Heart left ventricle (tissue), 16 donors: ENCODE data around the gene CFAP77. TPM values are rescaled to one million over a fixed set of nuclear protein-coding genes. Genes with fewer than 3 reads are reported as not detected.

Experiments used
- ATAC-seq, 4 donors: fragments of 200-7000 bp; cut with Tn5 transposase; one replicate each; pipeline ENCODE4 v1.9.1; 2020 to 2022; ENCODE audit warnings: moderate library complexity in 4 of 4, mild to moderate bottlenecking in 3 of 4, moderate number of reproducible peaks in 1 of 4
- DNase-seq, 5 donors: peaks; one replicate each; pipeline ENCODE4 v3.0.0-alpha.2; 2020
- H3K27ac ChIP-seq, 12 donors: fragments of 200-600 bp; sonication (generic) in 4 of 12; one replicate each; pipeline versions ENCODE4 v1.5.0 to v1.8.0; 2016 to 2022; ENCODE audit warnings: mild to moderate bottlenecking in 2 of 12
- H3K27me3 ChIP-seq, 9 donors: fragments of 200-600 bp; sonication (generic) in 2 of 9; one replicate each; pipeline versions ENCODE4 v1.5.1 to v1.8.0; 2016 to 2022; ENCODE audit warnings: mild to moderate bottlenecking in 3 of 9
- H3K36me3 ChIP-seq, 9 donors: fragments of 200-600 bp; sonication (generic) in 2 of 9; one replicate each; pipeline versions ENCODE4 v1.5.0 to v1.8.0; 2018 to 2022; ENCODE audit warnings: mild to moderate bottlenecking in 2 of 9
- H3K4me1 ChIP-seq, 12 donors: fragments of 200-600 bp; sonication (generic) in 4 of 12; one replicate each; pipeline versions ENCODE4 v1.5.0 to v1.8.0; 2016 to 2022; ENCODE audit warnings: mild to moderate bottlenecking in 3 of 12
- H3K4me3 ChIP-seq, 12 donors: fragments of 200-600 bp; sonication (generic) in 4 of 12; one replicate each; pipeline versions ENCODE4 v1.5.0 to v1.8.0; 2017 to 2022; ENCODE audit warnings: mild to moderate bottlenecking in 9 of 12, moderate library complexity in 4 of 12
- H3K9me3 ChIP-seq, 12 donors: fragments of 200-600 bp; sonication (generic) in 4 of 12; one replicate each; pipeline versions ENCODE4 v1.5.0 to v1.8.0; 2016 to 2022; ENCODE audit warnings: mild to moderate bottlenecking in 1 of 12
- CTCF ChIP-seq, 12 donors: fragments of 200-600 bp; sonication (generic) in 4 of 12; IDR thresholded peaks; one replicate each; pipeline versions ENCODE4 v1.5.0 to v1.8.0; 2018 to 2022; ENCODE audit warnings: antibody characterized with exemption in 12 of 12, mild to moderate bottlenecking in 5 of 12
- POLR2A ChIP-seq, 2 donors: fragments of 450-650 bp; IDR thresholded peaks; one replicate each; pipeline ENCODE4 v1.6.1; 2017; ENCODE audit warnings: antibody characterized with exemption in 2 of 2, mild to moderate bottlenecking in 2 of 2, moderate library complexity in 2 of 2
- WGBS, 4 donors: extraction: QIAGEN DNeasy Blood & Tissue Kit in 2 of 4; methylation state at CpG; one replicate each; pipeline versions ENCODE4 v1.1.5 to v1.1.7; 2013 to 2018; 5-methylcytosine and 5-hydroxymethylcytosine counted together
- intact Hi-C, 10 donors: fragments of 100-400 bp; cut with DNase I; formaldehyde crosslinking; loops; one replicate each; pipeline versions ENCODE4 v1.11.1 to v1.14.2; 2022
- polyA plus RNA-seq, 2 donors: library from polyadenylated mRNA; stranded (reverse); fragments of 200-250 nt; gene quantifications; one replicate each; pipeline ENCODE4 v1.2.3, GENCODE V29; 2013
- total RNA-seq, 9 donors: library from RNA; depleted of rRNA in 2 of 9; stranded (reverse); fragments of >200 nt in 2 of 9; fragmentation: NEBNext Ultra II Directional in 3 of 9; extraction: Animal tissue kit (Norgen Biotek cat#: 25700) in 3 of 9; gene quantifications; one replicate each; pipeline versions ENCODE4 v1.1.0 to v1.2.4, GENCODE V29; 2016 to 2023
- donor health status: ischemic (EF 13 %, LVEDD 7.1; RV severe dilation, severe dysfunction).
- donor health status: healthy with polysubstance abuse.
- donor health status: DM: no; HTN: yes; CAD: no.
- donor health status: DM: no; HTN: no; CAD: no.
- donor health status: ischemic (EF 25% LVEDD 6.9; RV normal size, moderate dysfunction).
- donor health status: ischemic (EF 25% LVEDD 5.7; RV mildly dilated, moderate dysfunction).
- donor health status: healthy.
- donor health status: DM: yes; HTN: yes; CAD: no.
- donor health status: ischemic (EF 35%, LVEDD 5.7; RV mildly dilated, moderate dysfunction).
- donor health status: nonischemic (EF 11% LVEDD 7.7; RV severe dilation, severe dysfunction).
- donor health status: DM: yes; HTN: yes; CAD: no.
- donor health status: PGD.
- donor health status: ischemic (EF 29% LVEDD 5.4; RV normal size, mild dysfunction).
- donor health status: nonischemic (EF 23%, LVEDD 6.1; RV moderate dilation, normal function).

CFAP77 gene
- total and polyA plus RNA-seq, 11 donors = 1.3 to 6.8 (median 2.2) TPM

- peaks cover 0 to 37% (median 8%) of the 10 kb centered on the region in 9 donors for H3K27me3 ChIP-seq
Measured at GRCh38 chr9:132504488-132504887, 94.5 kb downstream of the CFAP77 start.

GRCh38 chr9:132505991-132506655, 96.1 kb downstream of the CFAP77 start:
- Histone ChIP-seq H3K4me1 (peaks cover 0 to 4% (median 0%) of the 10 kb centered on the region in 12 donors), H3K4me3 (no peak overlapping the region), H3K9me3 (no peaks in the 10 kb centered on the region), H3K36me3 (no peaks in the 10 kb centered on the region), H3K27me3 (peaks cover 0 to 37% (median 8%) of the 10 kb centered on the region in 9 donors), H3K27ac (no peak overlapping the region)
- intact Hi-C loops = loop anchor here in 8 of 10 donors (1.0 to 10.0 kb wide), 9 partner anchors 66 to 469 kb away; partner anchors contain the start of genes CFAP77 (in 1 of the 8) and GFI1B (in 1 of the 8)
- 80 to 87% (median 82%) methylated on average over 10 to 17 of the region's 17 CpGs for WGBS, 4 donors
- TF ChIP-seq CTCF (IDR thresholded peaks at IDR 0.05) (no peak), POLR2A (IDR thresholded peaks at IDR 0.05) (no peak)
- DNase-seq = no peak
- no peak for ATAC-seq

More at GRCh38 chr9:132504488-132504887, 94.5 kb downstream of the CFAP77 start:
- Histone ChIP-seq H3K27ac (no peak overlapping the region), H3K9me3 (no peaks in the 10 kb centered on the region), H3K4me3 (no peak overlapping the region), H3K4me1 (peaks cover 0 to 4% (median 0%) of the 10 kb centered on the region in 12 donors), H3K36me3 (no peaks in the 10 kb centered on the region)
- 65 to 77% (median 69%) methylated on average over 9 of the region's 9 CpGs for WGBS, 4 donors
- intact Hi-C loops = loop anchor here in 3 of 10 donors (10.0 kb wide), 3 partner anchors 90 to 470 kb away; partner anchors contain the start of genes CFAP77 (in 1 of the 3) and GFI1B (in 1 of the 3)
- no peak for ATAC-seq
- DNase-seq = no peak
- TF ChIP-seq CTCF (IDR thresholded peaks at IDR 0.05) = no peak
- no peak for TF ChIP-seq POLR2A (IDR thresholded peaks at IDR 0.05)

GRCh38 chr9:132506977-132507669, 97.1 kb downstream of the CFAP77 start:
- WGBS, 4 donors = 57 to 64% (median 60%) methylated on average over 9 of the region's 9 CpGs
- intact Hi-C loops = loop anchor here in 8 of 10 donors (1.0 to 10.0 kb wide), 10 partner anchors 65 to 468 kb away; partner anchors contain the start of genes CFAP77 (in 1 of the 8) and GFI1B (in 1 of the 8)
- Histone ChIP-seq H3K36me3 (no peaks in the 10 kb centered on the region), H3K4me1 (peaks cover 0 to 4% (median 0%) of the 10 kb centered on the region in 12 donors), H3K4me3 (no peak overlapping the region), H3K27ac (no peak overlapping the region), H3K9me3 (no peaks in the 10 kb centered on the region), H3K27me3 (peaks cover 0 to 37% (median 8%) of the 10 kb centered on the region in 9 donors)
- ATAC-seq (no peak), DNase-seq (no peak)
- no peak for TF ChIP-seq POLR2A (IDR thresholded peaks at IDR 0.05)
- no peak for TF ChIP-seq CTCF (IDR thresholded peaks at IDR 0.05)
